Cortex of kidney (tissue), 1 donor: ENCODE results near the gene POR.
"Not testable (repeated sequence)": the region's sequence is repeated elsewhere in the genome, so short reads cannot be mapped to it uniquely, and the experiment has no call there.

Experiments used
- DNase-seq: peaks from one replicate; lab custom pipeline; 2025; lab: John Stamatoyannopoulos, UW

POR gene

DNA sequence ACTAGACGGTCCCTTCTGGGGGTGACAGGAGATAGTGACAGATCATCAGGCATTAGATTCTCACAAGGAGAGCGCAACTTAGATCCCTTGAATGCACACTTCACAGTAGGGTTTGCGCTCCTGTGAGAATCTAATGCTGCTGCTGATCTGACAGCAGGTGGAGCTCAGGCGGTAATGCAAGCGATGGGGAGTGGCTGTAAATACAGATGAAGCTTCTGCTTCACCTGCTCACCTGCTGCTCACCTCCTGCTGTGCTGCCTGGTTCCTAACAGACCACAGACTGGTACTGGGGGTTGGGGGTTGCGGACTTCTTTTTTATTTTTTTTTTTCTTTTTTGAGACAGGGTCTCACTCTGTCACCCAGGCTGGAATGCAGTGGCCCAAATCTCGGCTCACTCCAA, 114.7 kb downstream of the POR start:
- DNase-seq = not testable (repeated sequence)

- DNase-seq = no peak
Measured at GRCh38 chr7:76031964-76032363, 117.0 kb downstream of the POR start.
